HG03378 (cell line): Measurements from ENCODE around the gene COL1A1.

ENCODE experiments used
- ATAC-seq: cut with Tn5 transposase; IDR thresholded peaks from one replicate; pipeline ENCODE4 v1.9.1; 2021; ENCODE audit warnings: mild to moderate bottlenecking, moderate library complexity; ENCODE audit not compliant: unreplicated experiment

The COL1A1 gene

DNA sequence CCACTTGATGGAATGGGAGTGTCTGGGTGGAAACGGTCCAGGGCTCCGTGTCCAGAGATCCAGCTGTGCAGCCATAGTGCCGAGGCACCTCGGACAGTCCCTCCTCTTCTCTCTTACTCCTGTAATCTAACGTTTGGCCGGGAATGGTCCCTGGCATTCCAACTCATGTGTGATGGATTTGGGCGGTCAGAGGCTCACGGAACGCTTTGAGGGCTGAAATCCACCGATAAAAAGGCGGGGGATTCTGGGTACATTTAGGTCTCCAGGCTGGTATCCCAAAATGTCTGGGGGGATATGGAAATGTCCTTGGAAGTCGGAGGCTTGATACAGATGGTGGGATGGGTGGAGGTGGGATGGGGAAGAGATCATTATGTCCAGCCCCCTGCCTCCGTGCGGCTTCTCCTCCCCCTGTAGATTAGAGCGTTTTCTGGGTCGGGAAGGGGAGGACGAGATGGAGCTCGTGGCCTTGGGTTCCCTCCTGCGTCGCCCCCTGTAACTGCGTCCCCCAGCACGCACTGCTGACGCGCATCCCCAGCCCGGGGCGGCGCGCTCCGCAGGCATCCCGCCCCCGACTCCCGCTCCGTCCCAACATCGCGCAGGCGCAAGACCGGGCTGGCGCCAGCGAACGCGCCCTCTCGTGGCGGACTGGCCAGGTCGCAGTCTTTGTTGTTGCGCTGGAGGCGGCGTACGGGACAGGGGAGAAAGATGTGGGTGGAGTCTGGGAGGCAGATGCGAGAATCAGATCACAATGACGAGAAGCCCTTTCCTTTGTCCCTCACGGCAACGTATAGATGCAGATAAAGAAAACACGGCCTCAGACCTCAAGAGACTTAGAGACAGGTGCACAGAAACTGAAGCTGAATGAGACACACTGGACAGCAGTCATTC is 40.2 kb downstream of the COL1A1 start:
- peak; percentile 57 for ATAC-seq

GRCh38 chr17:50157891-50158290 is 43.5 kb downstream of the COL1A1 start:
- ATAC-seq, result no peak

DNA sequence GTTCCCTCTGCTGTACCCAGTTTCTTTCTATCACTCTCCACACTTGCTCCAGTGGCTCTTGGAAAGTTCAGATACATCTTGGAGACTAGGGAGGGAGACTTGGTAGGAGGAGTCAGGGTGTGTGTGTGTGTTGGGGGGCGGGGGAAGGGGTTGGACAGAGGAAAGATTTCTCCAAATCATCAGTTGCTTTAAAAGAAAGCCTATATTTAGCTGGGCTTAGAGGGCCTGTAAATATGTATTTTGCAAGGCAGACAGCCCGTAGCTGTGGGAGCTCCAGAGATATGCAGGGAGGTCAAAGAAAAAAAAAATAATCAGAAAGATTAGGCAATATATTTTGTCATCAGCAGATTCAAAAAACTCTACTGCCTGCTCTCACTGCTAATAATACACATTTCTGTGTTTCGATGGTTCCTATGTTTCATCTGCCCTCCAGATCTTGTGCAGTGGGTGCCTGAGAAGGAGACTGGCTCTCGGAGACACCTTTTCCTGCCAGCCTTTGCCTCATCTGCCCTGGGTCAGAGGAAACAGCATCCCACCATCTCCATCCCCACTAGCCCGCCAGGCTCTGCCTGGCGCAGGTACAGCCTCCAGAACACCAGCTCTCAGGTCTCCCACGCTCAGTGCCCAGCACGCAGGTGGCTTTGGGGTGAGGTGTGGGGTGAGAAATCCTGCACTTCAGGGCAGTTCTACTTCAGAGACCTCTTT is 46.2 kb downstream of the COL1A1 start:
- no peak for ATAC-seq

DNA sequence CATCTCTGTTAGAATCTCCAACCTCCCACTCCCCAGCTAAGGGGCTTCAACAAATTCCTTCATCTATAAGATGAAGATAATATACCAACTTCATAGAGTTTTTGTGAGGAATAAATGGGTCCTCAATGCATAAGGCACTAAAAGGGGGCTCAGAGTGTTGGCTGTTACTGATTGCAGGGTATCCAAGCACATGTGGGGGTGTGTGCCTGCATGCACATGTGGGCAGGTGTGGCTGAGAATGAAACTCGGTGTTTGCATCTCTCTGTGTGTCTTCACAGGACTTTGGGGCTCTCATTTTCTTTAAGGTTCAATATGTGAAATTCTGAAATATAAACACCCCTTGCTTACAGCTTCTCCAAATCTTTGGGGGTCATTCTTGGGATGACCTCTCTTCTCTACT is 46.8 kb downstream of the COL1A1 start:
- ATAC-seq, result no peak

DNA sequence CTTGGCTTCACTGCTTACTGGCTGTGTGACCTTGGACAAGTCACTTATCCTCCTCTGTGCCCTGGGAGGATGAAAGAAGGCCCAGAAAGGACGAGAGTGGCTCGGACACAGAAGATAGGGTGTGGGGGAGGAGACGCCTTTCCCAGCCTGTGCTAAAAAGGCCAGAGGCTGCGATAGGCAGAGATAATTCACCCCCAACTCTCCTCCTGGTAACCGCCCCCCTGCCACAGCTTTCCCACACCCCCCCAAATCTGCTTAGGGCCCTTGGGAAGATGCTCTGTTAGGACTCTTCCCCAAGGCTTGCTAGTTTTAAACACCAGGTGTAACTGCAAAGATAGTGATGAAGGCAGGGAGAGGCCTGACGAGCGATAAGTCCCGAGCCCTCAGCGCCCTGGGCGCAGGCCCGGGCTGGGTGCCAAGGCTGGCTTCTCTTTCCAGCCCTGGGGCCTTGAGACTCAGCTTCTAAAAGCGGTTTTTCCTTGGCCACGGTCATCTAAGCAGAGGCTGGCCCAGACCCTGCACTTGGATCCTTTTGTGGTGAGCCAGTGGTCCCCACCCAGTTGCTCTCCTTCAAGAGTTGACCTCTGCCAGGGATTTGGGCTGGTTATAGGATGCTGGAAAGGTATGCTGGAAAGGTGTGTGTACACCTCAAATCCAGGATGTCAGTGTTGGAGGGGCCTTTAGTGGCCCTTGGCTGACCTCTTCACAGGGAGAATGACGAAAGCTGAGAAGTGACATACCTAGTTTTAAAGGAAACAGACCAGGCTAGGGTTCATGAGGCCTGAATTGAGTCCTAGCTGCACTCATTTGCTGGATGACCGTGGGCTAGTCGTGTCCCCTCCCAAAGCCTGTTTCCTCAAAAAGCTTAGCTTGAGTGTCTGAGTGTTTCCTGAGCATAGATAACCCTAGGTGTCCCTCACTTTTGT is 47.5 kb downstream of the COL1A1 start:
- no peak for ATAC-seq

DNA sequence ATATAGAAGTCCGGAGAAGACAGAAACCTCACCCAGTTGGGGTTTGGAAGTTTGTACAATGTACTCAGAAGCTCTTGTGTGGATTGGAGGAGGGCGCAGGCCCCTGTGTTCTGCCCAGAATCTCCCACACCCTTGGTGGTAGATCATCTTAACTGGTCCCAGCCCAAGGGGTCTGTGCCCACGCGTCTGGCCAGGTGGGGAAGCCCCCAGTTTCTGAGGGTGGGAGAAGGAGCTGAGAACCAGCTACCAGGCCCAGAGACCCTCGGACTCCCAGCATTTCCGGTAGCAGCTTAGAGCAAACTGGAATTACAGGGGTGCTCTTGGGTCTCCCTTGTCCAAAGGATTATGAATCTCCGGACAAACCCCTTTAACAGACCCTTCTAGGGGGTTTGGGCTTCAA is 48.7 kb downstream of the COL1A1 start:
- no peak for ATAC-seq

- no peak for ATAC-seq
These were observed 49.4 kb downstream of the COL1A1 start for GRCh38 chr17:50151937-50152547.

GRCh38 chr17:50151041-50151936 is 50.1 kb downstream of the COL1A1 start:
- no peak for ATAC-seq

GRCh38 chr17:50150354-50151040 is 50.9 kb downstream of the COL1A1 start, which contains the start of gene PPP1R9B:
TSS of gene PPP1R9B (minus strand) at chr17:50150677. CDS start at chr17:50150513, 164 bp downstream.
- no peak for ATAC-seq

- no peak for ATAC-seq
These were observed 51.7 kb downstream of the COL1A1 start for GRCh38 chr17:50149417-50150353.

GRCh38 chr17:50149091-50149416 is 52.4 kb downstream of the COL1A1 start:
- no peak for ATAC-seq

GRCh38 chr17:50148226-50149090 is 53.0 kb downstream of the COL1A1 start:
- ATAC-seq, result peak; percentile 43

DNA sequence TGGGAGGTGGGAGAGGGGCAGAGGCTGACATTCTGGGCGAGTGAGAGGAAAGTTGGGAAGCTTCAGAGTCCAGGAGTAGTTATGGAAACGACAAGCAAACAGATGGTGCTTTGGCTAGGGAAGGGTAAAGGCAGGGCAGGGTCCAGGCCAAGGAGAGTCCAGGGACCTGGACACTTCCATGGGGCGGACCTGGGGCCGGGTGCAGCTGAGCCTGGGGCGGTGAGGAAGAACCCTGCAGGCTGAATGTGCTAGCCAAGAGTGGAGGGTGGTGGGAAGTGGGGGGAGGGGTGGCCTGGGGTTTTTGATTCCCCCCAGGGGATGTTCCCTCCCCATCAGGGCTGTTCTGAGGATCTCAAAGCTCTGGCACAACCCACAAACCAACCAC is 53.6 kb downstream of the COL1A1 start:
- ATAC-seq, result no peak

GRCh38 chr17:50146927-50147665 is 54.3 kb downstream of the COL1A1 start:
- no peak for ATAC-seq

GRCh38 chr17:50146230-50146926 is 55.1 kb downstream of the COL1A1 start:
- no peak for ATAC-seq
